ENCODE results near the gene ATOH8.

ATOH8 gene

GRCh38 chr2:85753525-85754312 lies at the start of gene ATOH8:
ATOH8 (plus strand) TSS chr2:85753991; CDS start chr2:85754190, 199 bp downstream.
- no peak for TF ChIP-seq CTCF (conservative IDR thresholded peaks at IDR 0.05)
- H3K27ac ChIP-seq: peak within 1 kb of the TSS; percentile 82; the same call in 1 of the 2 replicates

DNA sequence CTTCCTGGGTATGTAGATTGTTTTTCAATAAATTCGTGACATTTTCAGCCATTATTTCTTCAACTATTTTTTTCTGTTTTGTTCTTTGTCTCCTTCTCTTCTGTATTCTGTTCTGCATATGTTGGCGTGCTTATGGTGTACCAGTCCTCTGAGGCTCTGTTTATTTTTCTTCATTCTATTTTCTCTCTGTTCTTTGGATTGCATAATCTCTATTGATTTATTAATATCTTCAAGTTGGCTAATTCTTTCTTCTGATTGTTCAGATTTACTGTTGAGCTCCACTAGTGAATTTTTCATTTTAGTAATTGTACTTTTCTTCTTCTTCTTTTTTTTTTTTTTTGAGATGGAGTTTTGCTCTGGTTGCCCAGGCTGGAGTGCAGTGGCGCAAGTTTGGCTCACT lies 49.8 kb upstream of the ATOH8 start:
- TF ChIP-seq CTCF (conservative IDR thresholded peaks at IDR 0.05): no peak
- H3K27ac ChIP-seq: no peak overlapping the region

GRCh38 chr2:85704800-85705679 lies 48.8 kb upstream of the ATOH8 start:
- TF ChIP-seq CTCF (conservative IDR thresholded peaks at IDR 0.05): no peak
- H3K27ac ChIP-seq: no peak overlapping the region

- no peak for TF ChIP-seq CTCF (conservative IDR thresholded peaks at IDR 0.05)
- no peak overlapping the region for H3K27ac ChIP-seq
Observed at GRCh38 chr2:85705680-85706039, 48.1 kb upstream of the ATOH8 start.

GRCh38 chr2:85706063-85706462 lies 47.7 kb upstream of the ATOH8 start:
- no peak overlapping the region for H3K27ac ChIP-seq
- no peak for TF ChIP-seq CTCF (conservative IDR thresholded peaks at IDR 0.05)

DNA sequence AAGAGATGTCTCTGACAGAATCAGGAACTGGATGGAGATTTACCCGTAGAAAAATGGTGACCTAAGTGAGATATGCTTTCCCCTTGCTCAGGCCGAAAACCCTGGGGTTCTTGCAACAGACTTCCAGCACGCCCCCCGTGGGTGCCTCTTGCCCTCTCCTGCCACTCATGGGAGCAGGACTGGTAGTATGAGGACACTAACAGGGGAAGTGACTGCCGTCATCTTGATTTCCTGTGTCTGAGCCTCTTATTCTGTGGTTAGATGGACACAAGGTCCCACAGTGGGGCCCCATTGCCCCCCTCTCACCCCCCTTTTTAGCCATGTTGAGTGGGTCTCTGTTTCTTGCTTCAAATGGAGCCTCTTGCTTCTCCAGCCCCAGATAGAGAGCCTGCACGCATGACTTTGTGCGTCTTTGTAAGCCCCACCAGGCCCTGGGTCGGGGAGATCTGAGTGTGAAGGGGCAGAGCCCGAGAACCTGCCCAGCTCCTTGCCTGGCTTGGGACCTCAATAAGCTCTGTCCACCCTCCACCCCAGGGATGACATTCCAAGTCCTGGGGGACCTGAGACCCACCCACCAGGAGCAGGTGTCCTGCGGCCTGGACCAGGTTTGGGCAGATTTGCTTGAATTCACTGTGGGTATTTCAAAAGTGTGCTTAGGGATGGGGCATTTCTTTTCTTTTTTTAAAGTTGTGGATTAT lies 47.0 kb upstream of the ATOH8 start:
- no peak overlapping the region for H3K27ac ChIP-seq
- no peak for TF ChIP-seq CTCF (conservative IDR thresholded peaks at IDR 0.05)

GRCh38 chr2:85707304-85707703 lies 46.5 kb upstream of the ATOH8 start:
- H3K27ac ChIP-seq: no peak overlapping the region
- TF ChIP-seq CTCF (conservative IDR thresholded peaks at IDR 0.05): peak; percentile 91

All from VCaP (cell line).